Testis (tissue), 3 donors: ENCODE results near the gene ICAM4. TPM values are rescaled to one million over a fixed set of nuclear protein-coding genes. Genes with fewer than 3 reads are reported as not detected.

Experiments
- DNase-seq: peaks from one replicate; pipeline ENCODE4 v3.0.0-alpha.2; 2019
- H3K27ac ChIP-seq, 2 donors: fragments of 200-600 bp; sonication (generic); one replicate each; pipeline ENCODE4 v1.5.1; 2019
- H3K27me3 ChIP-seq: fragments of 200-600 bp; sonication (generic); one replicate; pipeline ENCODE4 v1.5.1; 2019
- H3K36me3 ChIP-seq: fragments of 200-600 bp; sonication (generic); one replicate; pipeline ENCODE4 v1.5.1; 2017; ENCODE audit warnings: low read depth; ENCODE audit errors: missing control alignments
- H3K4me1 ChIP-seq: fragments of 200-600 bp; sonication (generic); one replicate; pipeline ENCODE4 v1.5.1; 2019
- H3K4me3 ChIP-seq, 2 donors: fragments of 200-600 bp; sonication (generic); one replicate each; pipeline ENCODE4 v1.5.1; 2017 to 2019
- H3K9me3 ChIP-seq: fragments of 200-600 bp; sonication (generic); one replicate; pipeline ENCODE4 v1.5.1; 2017
- POLR2A ChIP-seq: fragments of 450-650 bp; IDR thresholded peaks from one replicate; pipeline ENCODE4 v1.6.1; 2017; ENCODE audit warnings: antibody characterized with exemption, mild to moderate bottlenecking, moderate library complexity
- WGBS, 2 donors: methylation state at CpG; one replicate each; pipeline ENCODE4 v1.1.5; 2018; 5-methylcytosine and 5-hydroxymethylcytosine counted together
- intact Hi-C: fragments of 100-400 bp; cut with DNase I; formaldehyde crosslinking; loops from one replicate; pipeline ENCODE4 v1.15.1; 2023; ENCODE audit warnings: low total_unique reads
- polyA plus RNA-seq: library from polyadenylated mRNA; stranded (reverse); fragments of 350-450 nt; fragmentation: Illumina TruSeq; extraction: RNeasy Lipid Tissue Mini Kit (QIAGEN cat#74804); gene quantifications from one replicate; pipeline ENCODE4 v1.2.3, GENCODE V29; 2014; ENCODE audit warnings: low read depth, low replicate concordance; ENCODE audit not compliant: insufficient read depth
- total RNA-seq, 2 donors: library from RNA; depleted of rRNA; stranded (reverse); fragments of >200 nt; gene quantifications; one replicate each; pipeline ENCODE4 v1.2.3, GENCODE V29; 2016
- TF ChIP-seq, protein P1 (sequence below), 3 experiments: fragments of 450-650 bp in 2 of 3; fragments of 200-600 bp in 1 of 3; sonication (generic) in 1 of 3; IDR thresholded peaks; one replicate each; pipeline ENCODE4 v1.5.1; 2016 to 2019; ENCODE audit warnings: antibody characterized with exemption in 3 of 3, mild to moderate bottlenecking in 2 of 3, moderate library complexity in 1 of 3

ICAM4 gene
- total and polyA plus RNA-seq, 3 donors from 2014 or later: 0.25 to 0.47 (median 0.28) TPM

DNA sequence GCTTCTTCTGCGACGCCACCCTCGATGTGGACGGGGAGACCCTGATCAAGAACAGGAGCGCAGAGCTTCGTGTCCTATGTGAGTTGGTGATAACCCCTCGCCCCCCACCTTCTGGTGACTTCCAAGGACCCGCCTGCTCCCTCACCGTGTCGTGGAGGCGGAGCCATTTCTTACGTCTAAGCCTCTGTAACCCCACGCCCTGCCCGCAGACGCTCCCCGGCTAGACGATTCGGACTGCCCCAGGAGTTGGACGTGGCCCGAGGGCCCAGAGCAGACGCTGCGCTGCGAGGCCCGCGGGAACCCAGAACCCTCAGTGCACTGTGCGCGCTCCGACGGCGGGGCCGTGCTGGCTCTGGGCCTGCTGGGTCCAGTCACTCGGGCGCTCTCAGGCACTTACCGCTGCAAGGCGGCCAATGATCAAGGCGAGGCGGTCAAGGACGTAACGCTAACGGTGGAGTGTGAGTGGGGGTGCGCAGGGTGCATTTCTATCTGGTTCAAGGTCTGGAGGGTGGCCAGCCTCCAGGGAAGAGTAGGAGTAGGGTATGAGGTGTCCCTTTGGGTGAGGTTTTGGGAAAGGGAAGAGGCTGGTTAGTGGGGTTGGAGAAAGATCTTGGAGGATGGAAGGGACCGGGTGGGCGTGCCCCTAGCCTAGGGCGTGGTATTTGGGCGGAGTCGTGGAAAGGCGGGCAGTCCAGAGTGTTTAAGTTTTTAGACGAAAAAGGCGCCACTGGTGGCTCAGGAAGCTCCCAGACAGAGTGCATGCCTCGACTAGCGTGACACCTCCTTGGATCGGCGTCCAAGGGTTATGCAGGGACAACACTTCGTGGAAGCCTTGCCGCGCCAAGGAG lies 6.3 kb downstream of the ICAM4 start:
- intact Hi-C loops: no loop called here
- H3K27me3 ChIP-seq: peaks cover 5% of the 10 kb centered on the region
- TF ChIP-seq, protein P1, sequence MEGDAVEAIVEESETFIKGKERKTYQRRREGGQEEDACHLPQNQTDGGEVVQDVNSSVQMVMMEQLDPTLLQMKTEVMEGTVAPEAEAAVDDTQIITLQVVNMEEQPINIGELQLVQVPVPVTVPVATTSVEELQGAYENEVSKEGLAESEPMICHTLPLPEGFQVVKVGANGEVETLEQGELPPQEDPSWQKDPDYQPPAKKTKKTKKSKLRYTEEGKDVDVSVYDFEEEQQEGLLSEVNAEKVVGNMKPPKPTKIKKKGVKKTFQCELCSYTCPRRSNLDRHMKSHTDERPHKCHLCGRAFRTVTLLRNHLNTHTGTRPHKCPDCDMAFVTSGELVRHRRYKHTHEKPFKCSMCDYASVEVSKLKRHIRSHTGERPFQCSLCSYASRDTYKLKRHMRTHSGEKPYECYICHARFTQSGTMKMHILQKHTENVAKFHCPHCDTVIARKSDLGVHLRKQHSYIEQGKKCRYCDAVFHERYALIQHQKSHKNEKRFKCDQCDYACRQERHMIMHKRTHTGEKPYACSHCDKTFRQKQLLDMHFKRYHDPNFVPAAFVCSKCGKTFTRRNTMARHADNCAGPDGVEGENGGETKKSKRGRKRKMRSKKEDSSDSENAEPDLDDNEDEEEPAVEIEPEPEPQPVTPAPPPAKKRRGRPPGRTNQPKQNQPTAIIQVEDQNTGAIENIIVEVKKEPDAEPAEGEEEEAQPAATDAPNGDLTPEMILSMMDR (IDR thresholded peaks at IDR 0.05): no peak
- TF ChIP-seq POLR2A: no peak
- no peak for DNase-seq
- H3K9me3 ChIP-seq: no peaks in the 10 kb centered on the region
- no peaks in the 10 kb centered on the region for H3K36me3 ChIP-seq
- H3K4me3 ChIP-seq: no peak overlapping the region
- WGBS, 2 donors: 7 to 8% methylated on average over 47 of the region's 56 CpGs
- no peak overlapping the region for H3K27ac ChIP-seq
- H3K4me1 ChIP-seq: peaks cover 32% of the 10 kb centered on the region

DNA sequence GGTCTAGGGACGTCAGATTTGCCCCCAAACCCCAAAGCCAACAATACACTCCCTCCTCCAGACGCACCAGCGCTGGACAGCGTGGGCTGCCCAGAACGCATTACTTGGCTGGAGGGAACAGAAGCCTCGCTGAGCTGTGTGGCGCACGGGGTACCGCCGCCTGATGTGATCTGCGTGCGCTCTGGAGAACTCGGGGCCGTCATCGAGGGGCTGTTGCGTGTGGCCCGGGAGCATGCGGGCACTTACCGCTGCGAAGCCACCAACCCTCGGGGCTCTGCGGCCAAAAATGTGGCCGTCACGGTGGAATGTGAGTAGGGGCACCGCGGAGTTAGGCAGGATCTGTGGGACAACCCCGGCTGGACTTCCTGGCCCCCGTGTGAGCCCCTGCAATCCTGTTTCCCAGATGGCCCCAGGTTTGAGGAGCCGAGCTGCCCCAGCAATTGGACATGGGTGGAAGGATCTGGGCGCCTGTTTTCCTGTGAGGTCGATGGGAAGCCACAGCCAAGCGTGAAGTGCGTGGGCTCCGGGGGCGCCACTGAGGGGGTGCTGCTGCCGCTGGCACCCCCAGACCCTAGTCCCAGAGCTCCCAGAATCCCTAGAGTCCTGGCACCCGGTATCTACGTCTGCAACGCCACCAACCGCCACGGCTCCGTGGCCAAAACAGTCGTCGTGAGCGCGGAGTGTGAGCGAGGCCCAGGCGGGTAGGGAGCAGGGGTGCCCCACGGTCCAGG lies 7.0 kb downstream of the ICAM4 start:
- no peak for DNase-seq
- Histone ChIP-seq H3K9me3 (no peaks in the 10 kb centered on the region), H3K36me3 (no peaks in the 10 kb centered on the region), H3K4me1 (peaks cover 32% of the 10 kb centered on the region), H3K27me3 (peaks cover 5% of the 10 kb centered on the region), H3K27ac (no peak overlapping the region), H3K4me3 (no peak overlapping the region)
- TF ChIP-seq, protein P1 (IDR thresholded peaks at IDR 0.05): no peak
- no peak for TF ChIP-seq POLR2A
- 4 to 15% methylated on average over 26 to 49 of the region's 49 CpGs for WGBS, 2 donors
- intact Hi-C loops: no loop called here

DNA sequence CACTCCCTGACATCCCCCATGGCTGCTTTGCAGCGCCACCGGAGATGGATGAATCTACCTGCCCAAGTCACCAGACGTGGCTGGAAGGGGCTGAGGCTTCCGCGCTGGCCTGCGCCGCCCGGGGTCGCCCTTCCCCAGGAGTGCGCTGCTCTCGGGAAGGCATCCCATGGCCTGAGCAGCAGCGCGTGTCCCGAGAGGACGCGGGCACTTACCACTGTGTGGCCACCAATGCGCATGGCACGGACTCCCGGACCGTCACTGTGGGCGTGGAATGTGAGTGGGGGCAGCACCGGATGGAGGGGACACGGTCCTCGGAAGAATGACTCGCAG lies 7.6 kb downstream of the ICAM4 start:
- peaks cover 26% of the 10 kb centered on the region for H3K4me1 ChIP-seq
- H3K27me3 ChIP-seq: peaks cover 5% of the 10 kb centered on the region
- no peak overlapping the region for H3K27ac ChIP-seq
- intact Hi-C loops: no loop called here
- 0 to 8% methylated on average over 2 to 25 of the region's 25 CpGs for WGBS, 2 donors
- DNase-seq: no peak
- H3K9me3 ChIP-seq: no peaks in the 10 kb centered on the region
- H3K36me3 ChIP-seq: no peaks in the 10 kb centered on the region
- TF ChIP-seq, protein P1 (IDR thresholded peaks at IDR 0.05): no peak
- TF ChIP-seq POLR2A: no peak
- H3K4me3 ChIP-seq: no peak overlapping the region

DNA sequence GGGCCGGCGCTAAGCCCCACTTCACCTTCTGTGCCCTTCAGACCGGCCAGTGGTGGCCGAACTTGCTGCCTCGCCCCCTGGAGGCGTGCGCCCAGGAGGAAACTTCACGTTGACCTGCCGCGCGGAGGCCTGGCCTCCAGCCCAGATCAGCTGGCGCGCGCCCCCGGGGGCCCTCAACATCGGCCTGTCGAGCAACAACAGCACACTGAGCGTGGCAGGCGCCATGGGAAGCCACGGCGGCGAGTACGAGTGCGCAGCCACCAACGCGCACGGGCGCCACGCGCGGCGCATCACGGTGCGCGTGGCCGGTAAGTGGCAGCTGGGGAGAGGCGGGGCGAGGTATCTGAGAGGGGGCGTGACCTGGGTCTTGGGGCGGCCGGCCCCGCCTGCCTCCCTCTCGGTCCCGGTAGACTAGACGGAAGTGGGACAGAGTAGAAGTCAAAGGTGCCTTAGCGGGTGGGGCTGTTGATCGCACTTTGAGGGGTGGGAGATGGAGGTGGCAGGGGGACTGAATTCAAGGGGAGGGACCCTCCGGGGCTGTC lies 8.6 kb downstream of the ICAM4 start:
- Histone ChIP-seq H3K9me3 (no peaks in the 10 kb centered on the region), H3K27ac (no peak overlapping the region), H3K4me3 (no peak overlapping the region), H3K36me3 (no peaks in the 10 kb centered on the region), H3K4me1 (peaks cover 17% of the 10 kb centered on the region), H3K27me3 (peaks cover 5% of the 10 kb centered on the region)
- intact Hi-C loops: no loop called here
- 0 to 2% methylated on average over 10 to 43 of the region's 48 CpGs for WGBS, 2 donors
- TF ChIP-seq, protein P1 (IDR thresholded peaks at IDR 0.05): no peak
- no peak for TF ChIP-seq POLR2A
- DNase-seq: peak; percentile 39
